Keratinocyte (primary cell): ENCODE measurements around the gene TNP2. TPM values are rescaled to one million over a fixed set of nuclear protein-coding genes. Genes with fewer than 3 reads are reported as not detected.

Experiments
- DNase-seq: peaks from one replicate; pipeline ENCODE4 v3.0.0-alpha.2; 2011; ENCODE audit warnings: low read depth, missing footprints, low spot score
- FAIRE-seq: peaks from 2 replicates; lab custom pipeline; 2011; peaks lifted over from hg19 to GRCh38; lab: Jason Lieb, UNC
- H2AFZ ChIP-seq: 2 replicates; pipeline ENCODE4 v1.6.0; 2012; ENCODE audit warnings: low read length, control low read depth, inconsistent platforms; ENCODE audit not compliant: control insufficient read depth
- H3K27ac ChIP-seq: 2 replicates; pipeline ENCODE4 v1.5.1; 2011; ENCODE audit warnings: low read length; ENCODE audit not compliant: control insufficient read depth, insufficient read depth
- H3K27me3 ChIP-seq: 3 replicates; pipeline ENCODE4 v1.6.0; 2011; ENCODE audit warnings: low read length; ENCODE audit not compliant: control insufficient read depth, insufficient read depth; ENCODE audit errors: extremely low read depth
- H3K36me3 ChIP-seq, 2 experiments: 2 replicates in 1 of 2; 3 replicates in 1 of 2; pipeline ENCODE4 v1.5.1; 2011; ENCODE audit warnings: low read length in 2 of 2, mild to moderate bottlenecking in 1 of 2; ENCODE audit not compliant: control insufficient read depth in 2 of 2, insufficient read depth in 2 of 2; ENCODE audit errors: extremely low read depth in 1 of 2
- H3K4me1 ChIP-seq: 3 replicates; pipeline ENCODE4 v1.5.1; 2011; ENCODE audit warnings: low read length; ENCODE audit not compliant: control insufficient read depth, insufficient read depth; ENCODE audit errors: extremely low read depth
- H3K4me2 ChIP-seq: 3 replicates; pipeline ENCODE4 v1.6.0; 2011; ENCODE audit warnings: low read depth, low read length; ENCODE audit not compliant: control insufficient read depth, insufficient read depth; ENCODE audit errors: extremely low read depth
- H3K4me3 ChIP-seq, 3 experiments: fragments of 200-600 bp in 1 of 3; sonication (generic) in 1 of 3; 2 replicates in 2 of 3; 3 replicates in 1 of 3; pipeline ENCODE4 v1.5.1; 2011 to 2016; ENCODE audit warnings: low read length in 3 of 3, mild to moderate bottlenecking in 3 of 3, control low read depth in 2 of 3, inconsistent platforms in 1 of 3, low read depth in 1 of 3, mixed read lengths in 1 of 3, mixed run types in 1 of 3, moderate library complexity in 1 of 3; ENCODE audit not compliant: control insufficient read depth in 2 of 3, insufficient read depth in 2 of 3; ENCODE audit errors: extremely low read depth in 1 of 3
- H3K79me2 ChIP-seq: 2 replicates; pipeline ENCODE4 v1.6.0; 2012; ENCODE audit warnings: low read length; ENCODE audit not compliant: control insufficient read depth, insufficient read depth
- H3K9ac ChIP-seq: 3 replicates; pipeline ENCODE4 v1.6.0; 2011; ENCODE audit warnings: low read length; ENCODE audit not compliant: control insufficient read depth, insufficient read depth; ENCODE audit errors: extremely low read depth
- H3K9me1 ChIP-seq: 3 replicates; pipeline ENCODE4 v1.6.0; 2011; ENCODE audit warnings: low read length; ENCODE audit not compliant: control insufficient read depth, insufficient read depth; ENCODE audit errors: extremely low read depth
- H3K9me3 ChIP-seq: 2 replicates; pipeline ENCODE4 v1.5.1; 2012; ENCODE audit warnings: low read depth, low read length; ENCODE audit not compliant: control insufficient read depth
- H4K20me1 ChIP-seq: 3 replicates; pipeline ENCODE4 v1.6.0; 2011; ENCODE audit warnings: low read length; ENCODE audit not compliant: control insufficient read depth, insufficient read depth; ENCODE audit errors: extremely low read depth
- CTCF ChIP-seq, 3 experiments: IDR thresholded peaks in 1 of 3; conservative IDR thresholded peaks in 1 of 3; optimal IDR thresholded peaks in 1 of 3; 2 replicates in 2 of 3; 3 replicates in 1 of 3; pipeline versions ENCODE3 to v1.5.1; 2011; ENCODE audit warnings: low read length in 3 of 3, mild to moderate bottlenecking in 3 of 3, moderate library complexity in 2 of 3, control low read depth in 1 of 3, inconsistent platforms in 1 of 3; ENCODE audit not compliant: insufficient read depth in 2 of 3; ENCODE audit errors: extremely low read depth in 1 of 3
- EZH2 ChIP-seq: IDR thresholded peaks from one replicate; pipeline ENCODE4 v1.6.1; 2012; ENCODE audit warnings: inconsistent platforms, mild to moderate bottlenecking, low read length, moderate library complexity
- dilution Hi-C: fragments of 300-500 bp; cut with MboI; formaldehyde crosslinking; loops from one replicate; pipeline ENCODE4 v1.7.0; 2020; ENCODE audit warnings: low sequenced_read_pairs; ENCODE audit not compliant: extremely low pct_ligation_motif_present
- polyA plus RNA-seq, 5 experiments: library from polyadenylated mRNA; depleted of rRNA in 3 of 5; stranded (reverse) in 3 of 5; stranded (forward) in 1 of 5; unstranded in 1 of 5; fragments of >200 nt; gene quantifications; 1 replicate in 1 of 5; 2 replicates in 3 of 5; 3 replicates in 1 of 5; pipeline versions ENCODE4 v1.2.1 to v1.2.3, GENCODE V29; 2011 to 2012; ENCODE audit warnings: missing spikeins in 2 of 5, low read depth in 1 of 5, low replicate concordance in 1 of 5

The TNP2 gene
- polyA plus RNA-seq, 1 donor (not counting 4 experiments of a cell fraction or from before 2014, with no cell fraction given) = not detected

- Histone ChIP-seq H3K9ac (no peak overlapping the region), H3K79me2 (no peaks in the 10 kb centered on the region), H3K36me3 (no peaks in the 10 kb centered on the region), H3K9me3 (no peaks in the 10 kb centered on the region), H3K4me2 (no peak overlapping the region), H3K27ac (no peak overlapping the region), H3K4me3 (no peak overlapping the region), H3K4me1 (peaks cover 8% of the 10 kb centered on the region), H4K20me1 (no peaks in the 10 kb centered on the region), H3K27me3 (no peaks in the 10 kb centered on the region), H2AFZ (no peak overlapping the region), H3K9me1 (no peaks in the 10 kb centered on the region)
- DNase-seq = no peak
- FAIRE-seq = no peak
- TF ChIP-seq EZH2 = no peak
- TF ChIP-seq CTCF (optimal IDR thresholded peaks at IDR 0.05 in 1 of 3, IDR thresholded peaks at IDR 0.05 in 1 of 3, conservative IDR thresholded peaks at IDR 0.05 in 1 of 3; ENCODE audit: extremely low read depth in 1 of 3, insufficient read depth in 2 of 3, low read length in 3 of 3) = no peak
- dilution Hi-C loops = no loop called here
Observed at GRCh38 chr16:11308493-11309283, 39.6 kb upstream of the TNP2 start.

- Histone ChIP-seq H3K9me1 (no peaks in the 10 kb centered on the region), H3K27me3 (no peaks in the 10 kb centered on the region), H3K79me2 (no peaks in the 10 kb centered on the region), H3K4me2 (no peak overlapping the region), H3K9me3 (no peaks in the 10 kb centered on the region), H3K27ac (no peak overlapping the region), H3K4me1 (peaks cover 8% of the 10 kb centered on the region), H3K4me3 (no peak overlapping the region), H3K36me3 (no peaks in the 10 kb centered on the region), H4K20me1 (no peaks in the 10 kb centered on the region), H2AFZ (no peak overlapping the region), H3K9ac (no peak overlapping the region)
- no peak for FAIRE-seq
- dilution Hi-C loops = no loop called here
- DNase-seq = no peak
- TF ChIP-seq CTCF (optimal IDR thresholded peaks at IDR 0.05 in 1 of 3, IDR thresholded peaks at IDR 0.05 in 1 of 3, conservative IDR thresholded peaks at IDR 0.05 in 1 of 3; ENCODE audit: extremely low read depth in 1 of 3, insufficient read depth in 2 of 3, low read length in 3 of 3) (no peak), EZH2 (no peak)
Observed at GRCh38 chr16:11307639-11308492, 38.7 kb upstream of the TNP2 start.
